Fibroblast of the aortic adventitia (primary cell): ENCODE measurements around the gene EML6. TPM values are rescaled to one million over a fixed set of nuclear protein-coding genes. Genes with fewer than 3 reads are reported as not detected.

Experiments
- DNase-seq: peaks from one replicate; pipeline ENCODE4 v3.0.0-alpha.2; 2010; ENCODE audit warnings: low read depth
- H3K4me3 ChIP-seq: 2 replicates; pipeline ENCODE4 v1.5.1; 2011; ENCODE audit warnings: low read depth, mild to moderate bottlenecking, control low read depth, low read length, moderate library complexity
- CTCF ChIP-seq: IDR thresholded peaks from 2 replicates; pipeline ENCODE4 v1.5.1; 2011; ENCODE audit warnings: mild to moderate bottlenecking, low read length, control low read depth, inconsistent platforms; ENCODE audit not compliant: insufficient read depth
- total RNA-seq: library from RNA; depleted of rRNA; stranded (reverse); fragments of >200 nt; gene quantifications from 2 replicates; pipeline ENCODE4 v1.2.3, GENCODE V29; 2012; ENCODE audit warnings: low replicate concordance

Gene EML6
- total RNA-seq, 1 donor: 2.8 TPM

- DNase-seq: no peak
- H3K4me3 ChIP-seq: no peak overlapping the region
- TF ChIP-seq CTCF: no peak
Measured at GRCh38 chr2:54889053-54889452, 165.6 kb downstream of the EML6 start.

- peak; percentile 46 for DNase-seq
- no peak overlapping the region for H3K4me3 ChIP-seq
- no peak for TF ChIP-seq CTCF
Measured at GRCh38 chr2:54891909-54892308, 168.4 kb downstream of the EML6 start.

GRCh38 chr2:54894467-54894866 lies 171.0 kb downstream of the EML6 start:
- no peak for DNase-seq
- no peak for TF ChIP-seq CTCF
- no peak overlapping the region for H3K4me3 ChIP-seq

GRCh38 chr2:54895730-54896129 lies 172.3 kb downstream of the EML6 start:
- no peak overlapping the region for H3K4me3 ChIP-seq
- TF ChIP-seq CTCF: no peak
- peak; percentile 45 for DNase-seq

GRCh38 chr2:54897420-54898310 lies 174.2 kb downstream of the EML6 start:
- H3K4me3 ChIP-seq: no peak overlapping the region
- TF ChIP-seq CTCF: no peak
- DNase-seq: no peak

- no peak overlapping the region for H3K4me3 ChIP-seq
- no peak for DNase-seq
- no peak for TF ChIP-seq CTCF
Measured at GRCh38 chr2:54898456-54899226, 175.2 kb downstream of the EML6 start.
